Measurements from ENCODE around the gene PAK3. TPM values are rescaled to one million over a fixed set of nuclear protein-coding genes. Genes with fewer than 3 reads are reported as not detected.
A peak's percentile ranks its signal among the peaks of the same experiment; 100 is the strongest.

Gene PAK3
- polyA plus RNA-seq = under 1 TPM; 0.04 to 0.06 TPM

GRCh38 chrX:111095974-111096895 lies at the start of gene PAK3:
Gene PAK3, plus strand, starts transcription at chrX:111096191. Its CDS starts 26,913 bp downstream, at chrX:111123104.
- Histone ChIP-seq H3K4me3 (ENCODE audit: low read depth in 1 of 2, low read length in 2 of 2) (peak within 1 kb of the TSS; percentile 30 to 34), H3K4me1 (ENCODE audit: control insufficient read depth in 2 of 2, insufficient read depth in 2 of 2, low read length in 1 of 2) (no peaks in the 10 kb centered on the region), H3K27ac (ENCODE audit: low read depth in 2 of 2, low read length in 1 of 2) (peak within 1 kb of the TSS in 1 of 2 donors; percentile 34), H3K9me3 (ENCODE audit: control insufficient read depth in 2 of 2, insufficient read depth in 1 of 2, low read depth in 1 of 2, low read length in 1 of 2) (no peaks in the 10 kb centered on the region), H3K36me3 (ENCODE audit: control insufficient read depth in 2 of 2, insufficient read depth in 2 of 2, low read length in 1 of 2) (no peaks in the 10 kb centered on the region), H3K27me3 (ENCODE audit: control insufficient read depth in 1 of 2, insufficient read depth in 2 of 2, low read length in 2 of 2) (peaks cover 0 to 6% of the 10 kb centered on the region in 2 donors)
- WGBS, 2 donors = 4 to 14% methylated on average over 39 to 51 of the region's 51 CpGs

GRCh38 chrX:111047575-111047974 lies 48.4 kb upstream of the PAK3 start:
- no peak overlapping the region for H3K4me3 ChIP-seq (ENCODE audit: low read depth in 1 of 2, low read length in 2 of 2)
- H3K27me3 ChIP-seq (ENCODE audit: control insufficient read depth in 1 of 2, insufficient read depth in 2 of 2, low read length in 2 of 2) = peaks cover 0 to 8% of the 10 kb centered on the region in 2 donors
- H3K36me3 ChIP-seq (ENCODE audit: control insufficient read depth in 2 of 2, insufficient read depth in 2 of 2, low read length in 1 of 2) = no peaks in the 10 kb centered on the region
- no peaks in the 10 kb centered on the region for H3K9me3 ChIP-seq (ENCODE audit: control insufficient read depth in 2 of 2, insufficient read depth in 1 of 2, low read depth in 1 of 2, low read length in 1 of 2)
- 50 to 55% methylated on average over 4 of the region's 4 CpGs for WGBS, 2 donors
- H3K27ac ChIP-seq (ENCODE audit: low read depth in 2 of 2, low read length in 1 of 2) = no peak overlapping the region
- no peaks in the 10 kb centered on the region for H3K4me1 ChIP-seq (ENCODE audit: control insufficient read depth in 2 of 2, insufficient read depth in 2 of 2, low read length in 1 of 2)

DNA sequence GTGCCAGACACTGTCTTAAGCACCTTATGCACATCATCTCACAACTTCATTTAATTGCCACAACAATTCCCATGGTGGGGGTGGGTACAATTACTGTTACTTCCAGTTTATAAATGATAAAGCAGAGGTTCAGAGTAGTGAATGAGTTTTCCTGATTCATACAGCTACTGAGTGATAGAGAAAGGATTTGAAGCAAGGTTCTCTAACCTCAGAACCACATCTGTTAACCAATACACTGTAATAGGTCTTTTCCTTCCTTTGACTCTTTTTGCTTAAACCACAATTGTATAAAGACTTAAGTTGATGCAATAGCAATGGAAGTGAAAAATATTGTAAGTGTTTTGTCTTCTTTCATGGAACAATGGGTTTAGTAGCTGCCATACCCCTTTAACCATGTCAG lies 43.5 kb upstream of the PAK3 start:
- Histone ChIP-seq H3K27me3 (ENCODE audit: control insufficient read depth in 1 of 2, insufficient read depth in 2 of 2, low read length in 2 of 2) (peaks cover 0 to 8% of the 10 kb centered on the region in 2 donors), H3K27ac (ENCODE audit: low read depth in 2 of 2, low read length in 1 of 2) (no peak overlapping the region), H3K36me3 (ENCODE audit: control insufficient read depth in 2 of 2, insufficient read depth in 2 of 2, low read length in 1 of 2) (no peaks in the 10 kb centered on the region), H3K4me3 (ENCODE audit: low read depth in 1 of 2, low read length in 2 of 2) (no peak overlapping the region), H3K4me1 (ENCODE audit: control insufficient read depth in 2 of 2, insufficient read depth in 2 of 2, low read length in 1 of 2) (no peaks in the 10 kb centered on the region), H3K9me3 (ENCODE audit: control insufficient read depth in 2 of 2, insufficient read depth in 1 of 2, low read depth in 1 of 2, low read length in 1 of 2) (no peaks in the 10 kb centered on the region)

DNA sequence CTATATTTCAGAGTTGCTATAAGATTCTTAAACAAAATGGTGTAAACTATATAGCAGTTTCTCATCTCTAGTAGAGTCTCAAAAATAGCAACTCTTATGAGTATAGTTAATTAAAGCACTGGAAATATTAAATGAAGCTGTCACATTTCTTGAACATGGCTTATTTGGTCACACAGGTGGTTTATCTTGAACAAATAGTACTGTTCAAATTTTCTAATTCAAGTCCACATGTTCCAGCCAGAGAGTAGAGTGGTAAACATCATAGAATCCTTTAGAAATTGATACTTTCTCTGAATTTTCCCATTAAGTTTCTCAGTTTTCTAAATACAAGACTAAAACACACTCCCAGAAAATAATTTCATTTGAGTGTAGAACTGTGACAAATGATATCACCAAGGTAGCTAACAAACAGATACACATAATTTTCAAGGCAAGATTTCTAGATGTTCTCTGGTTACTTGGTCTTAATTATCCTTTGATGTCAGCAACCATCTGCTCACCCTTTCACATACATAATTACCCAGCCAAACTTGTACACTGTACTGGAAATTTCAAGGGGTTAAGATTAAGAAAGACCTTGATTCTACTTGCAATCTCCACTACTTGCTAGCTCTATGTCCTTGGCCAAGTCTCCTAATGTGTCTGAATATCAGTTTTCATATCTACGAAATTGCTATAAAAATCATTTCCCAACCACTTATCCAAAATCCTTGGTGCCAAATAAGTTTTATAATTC lies 24.3 kb upstream of the PAK3 start:
- Histone ChIP-seq H3K4me3 (ENCODE audit: low read depth in 1 of 2, low read length in 2 of 2) (no peak overlapping the region), H3K4me1 (ENCODE audit: control insufficient read depth in 2 of 2, insufficient read depth in 2 of 2, low read length in 1 of 2) (no peaks in the 10 kb centered on the region), H3K27ac (ENCODE audit: low read depth in 2 of 2, low read length in 1 of 2) (no peak overlapping the region), H3K9me3 (ENCODE audit: control insufficient read depth in 2 of 2, insufficient read depth in 1 of 2, low read depth in 1 of 2, low read length in 1 of 2) (no peaks in the 10 kb centered on the region), H3K27me3 (ENCODE audit: control insufficient read depth in 1 of 2, insufficient read depth in 2 of 2, low read length in 2 of 2) (peaks cover 0 to 3% of the 10 kb centered on the region in 2 donors), H3K36me3 (ENCODE audit: control insufficient read depth in 2 of 2, insufficient read depth in 2 of 2, low read length in 1 of 2) (no peaks in the 10 kb centered on the region)
- WGBS, 2 donors = 66 to 88% methylated on average over 1 of the region's 1 CpG

- peaks cover 0 to 7% of the 10 kb centered on the region in 2 donors for H3K27me3 ChIP-seq (ENCODE audit: control insufficient read depth in 1 of 2, insufficient read depth in 2 of 2, low read length in 2 of 2)
- no peak overlapping the region for H3K27ac ChIP-seq (ENCODE audit: low read depth in 2 of 2, low read length in 1 of 2)
- no peak overlapping the region for H3K4me3 ChIP-seq (ENCODE audit: low read depth in 1 of 2, low read length in 2 of 2)
- H3K9me3 ChIP-seq (ENCODE audit: control insufficient read depth in 2 of 2, insufficient read depth in 1 of 2, low read depth in 1 of 2, low read length in 1 of 2) = no peaks in the 10 kb centered on the region
- H3K4me1 ChIP-seq (ENCODE audit: control insufficient read depth in 2 of 2, insufficient read depth in 2 of 2, low read length in 1 of 2) = no peaks in the 10 kb centered on the region
- no peaks in the 10 kb centered on the region for H3K36me3 ChIP-seq (ENCODE audit: control insufficient read depth in 2 of 2, insufficient read depth in 2 of 2, low read length in 1 of 2)
- 39 to 51% methylated on average over 1 of the region's 1 CpG for WGBS, 2 donors
Observed at GRCh38 chrX:111083081-111083480, 12.9 kb upstream of the PAK3 start.

- Histone ChIP-seq H3K27ac (ENCODE audit: low read depth in 2 of 2, low read length in 1 of 2) (no peak overlapping the region), H3K27me3 (ENCODE audit: control insufficient read depth in 1 of 2, insufficient read depth in 2 of 2, low read length in 2 of 2) (peaks cover 0 to 13% of the 10 kb centered on the region in 2 donors), H3K9me3 (ENCODE audit: control insufficient read depth in 2 of 2, insufficient read depth in 1 of 2, low read depth in 1 of 2, low read length in 1 of 2) (no peaks in the 10 kb centered on the region), H3K4me1 (ENCODE audit: control insufficient read depth in 2 of 2, insufficient read depth in 2 of 2, low read length in 1 of 2) (no peaks in the 10 kb centered on the region), H3K4me3 (ENCODE audit: low read depth in 1 of 2, low read length in 2 of 2) (no peak overlapping the region), H3K36me3 (ENCODE audit: control insufficient read depth in 2 of 2, insufficient read depth in 2 of 2, low read length in 1 of 2) (no peaks in the 10 kb centered on the region)
- WGBS, 2 donors = 46 to 65% methylated on average over 6 of the region's 6 CpGs
Observed at GRCh38 chrX:111086591-111087006, 9.4 kb upstream of the PAK3 start.

DNA sequence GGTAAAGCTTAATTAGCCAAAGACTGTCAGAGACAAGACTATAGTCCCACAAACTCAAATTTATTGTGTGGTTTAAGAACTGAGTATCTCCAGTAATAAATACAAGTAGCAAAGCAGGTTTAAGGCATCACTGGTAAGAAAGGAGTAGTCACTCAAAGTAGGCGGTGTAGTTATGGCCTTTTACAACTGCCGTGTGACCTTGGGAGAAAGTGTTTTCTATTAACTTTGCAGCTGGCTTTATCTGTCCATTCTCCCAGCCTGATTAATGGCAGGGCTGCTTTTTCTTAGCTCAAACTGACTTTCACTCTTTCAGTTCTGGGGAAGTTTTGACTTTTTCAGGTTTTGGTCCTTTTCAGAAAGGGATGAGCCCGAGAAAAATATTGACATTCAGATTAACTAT lies 7.4 kb upstream of the PAK3 start:
- Histone ChIP-seq H3K36me3 (ENCODE audit: control insufficient read depth in 2 of 2, insufficient read depth in 2 of 2, low read length in 1 of 2) (no peaks in the 10 kb centered on the region), H3K27ac (ENCODE audit: low read depth in 2 of 2, low read length in 1 of 2) (no peak overlapping the region), H3K27me3 (ENCODE audit: control insufficient read depth in 1 of 2, insufficient read depth in 2 of 2, low read length in 2 of 2) (peaks cover 0 to 17% of the 10 kb centered on the region in 2 donors), H3K4me1 (ENCODE audit: control insufficient read depth in 2 of 2, insufficient read depth in 2 of 2, low read length in 1 of 2) (no peaks in the 10 kb centered on the region), H3K4me3 (ENCODE audit: low read depth in 1 of 2, low read length in 2 of 2) (no peak overlapping the region), H3K9me3 (ENCODE audit: control insufficient read depth in 2 of 2, insufficient read depth in 1 of 2, low read depth in 1 of 2, low read length in 1 of 2) (no peaks in the 10 kb centered on the region)
- WGBS, 2 donors = 66 to 74% methylated on average over 3 of the region's 3 CpGs

GRCh38 chrX:111090458-111090857 lies 5.5 kb upstream of the PAK3 start:
- no peak overlapping the region for H3K27ac ChIP-seq (ENCODE audit: low read depth in 2 of 2, low read length in 1 of 2)
- H3K4me3 ChIP-seq (ENCODE audit: low read depth in 1 of 2, low read length in 2 of 2) = no peak overlapping the region
- 49 to 63% methylated on average over 4 of the region's 4 CpGs for WGBS, 2 donors
- no peaks in the 10 kb centered on the region for H3K9me3 ChIP-seq (ENCODE audit: control insufficient read depth in 2 of 2, insufficient read depth in 1 of 2, low read depth in 1 of 2, low read length in 1 of 2)
- H3K36me3 ChIP-seq (ENCODE audit: control insufficient read depth in 2 of 2, insufficient read depth in 2 of 2, low read length in 1 of 2) = no peaks in the 10 kb centered on the region
- H3K4me1 ChIP-seq (ENCODE audit: control insufficient read depth in 2 of 2, insufficient read depth in 2 of 2, low read length in 1 of 2) = no peaks in the 10 kb centered on the region
- peaks cover 0 to 10% of the 10 kb centered on the region in 2 donors for H3K27me3 ChIP-seq (ENCODE audit: control insufficient read depth in 1 of 2, insufficient read depth in 2 of 2, low read length in 2 of 2)

- H3K4me3 ChIP-seq (ENCODE audit: low read depth in 1 of 2, low read length in 2 of 2) = no peak overlapping the region
- H3K27ac ChIP-seq (ENCODE audit: low read depth in 2 of 2, low read length in 1 of 2) = no peak overlapping the region
- no peaks in the 10 kb centered on the region for H3K9me3 ChIP-seq (ENCODE audit: control insufficient read depth in 2 of 2, insufficient read depth in 1 of 2, low read depth in 1 of 2, low read length in 1 of 2)
- H3K4me1 ChIP-seq (ENCODE audit: control insufficient read depth in 2 of 2, insufficient read depth in 2 of 2, low read length in 1 of 2) = no peaks in the 10 kb centered on the region
- no peaks in the 10 kb centered on the region for H3K36me3 ChIP-seq (ENCODE audit: control insufficient read depth in 2 of 2, insufficient read depth in 2 of 2, low read length in 1 of 2)
- WGBS, 2 donors = 20 to 36% methylated on average over 22 of the region's 22 CpGs
- no peaks in the 10 kb centered on the region for H3K27me3 ChIP-seq (ENCODE audit: control insufficient read depth in 1 of 2, insufficient read depth in 2 of 2, low read length in 2 of 2)
Observed at GRCh38 chrX:111098874-111099273, 2.9 kb downstream of the PAK3 start.
